HFF-Myc (cell line): Measurements from ENCODE around the gene FRMD7.

ENCODE experiments used
- DNase-seq: peaks from one replicate; pipeline ENCODE4 v3.0.0-alpha.2; 2011; ENCODE audit warnings: low read depth; ENCODE audit errors: extremely low read depth
- H3K4me3 ChIP-seq: replicated peaks from 2 replicates; pipeline ENCODE4 v1.5.1; 2011; ENCODE audit warnings: low read depth, mild to moderate bottlenecking, control low read depth, low read length
- CTCF ChIP-seq: IDR thresholded peaks from 2 replicates; pipeline ENCODE4 v1.5.1; 2012; ENCODE audit warnings: mild to moderate bottlenecking, low read depth, low read length, control low read depth; ENCODE audit errors: missing control alignments

Gene FRMD7

GRCh38 chrX:132031867-132032266 lies 96.0 kb downstream of the FRMD7 start:
- no peak for DNase-seq
- TF ChIP-seq CTCF = no peak
- H3K4me3 ChIP-seq = no peak overlapping the region

- TF ChIP-seq CTCF = no peak
- DNase-seq = no peak
- H3K4me3 ChIP-seq = no peak overlapping the region
Measured at GRCh38 chrX:132030264-132030663, 97.6 kb downstream of the FRMD7 start.
